ENCODE measurements around the gene SLC25A21.
"Not testable (repeated sequence)": the region's sequence is repeated elsewhere in the genome, so short reads cannot be mapped to it uniquely, and the experiment has no call there.

The SLC25A21 gene

DNA sequence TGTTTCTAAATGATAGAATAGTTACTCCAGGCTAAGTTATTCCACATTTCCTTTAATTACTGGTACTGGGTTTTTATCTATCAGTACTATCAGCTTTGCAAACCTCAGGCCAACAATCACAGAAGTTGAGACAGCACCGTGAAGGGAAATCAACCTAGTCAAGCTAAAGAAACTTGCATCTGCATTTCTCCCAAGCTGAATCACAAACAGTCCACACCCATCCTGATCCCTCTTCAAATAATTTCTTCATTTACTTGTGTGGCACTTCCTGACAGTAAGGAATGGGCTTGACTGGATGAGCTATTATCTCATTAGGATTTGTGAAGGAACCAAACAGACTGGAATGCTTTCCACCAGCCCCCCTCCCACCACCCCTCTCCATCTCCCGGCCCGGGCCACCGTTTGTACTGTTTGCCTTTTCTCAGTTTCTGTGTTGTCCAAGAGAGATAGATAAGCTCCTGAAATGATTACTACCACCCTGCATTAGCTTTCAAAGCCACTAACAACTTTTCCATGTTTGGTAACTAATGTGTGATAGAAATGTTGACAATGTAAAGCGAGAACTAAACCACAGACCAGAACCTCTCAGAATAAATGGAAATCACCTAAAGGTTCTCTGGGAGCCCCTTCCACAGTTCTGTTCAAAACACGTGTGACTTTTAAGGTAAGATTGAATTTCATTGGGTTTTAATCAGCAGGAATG lies 236.3 kb downstream of the SLC25A21 start:
- DNase-seq = no peak

GRCh38 chr14:36934304-36934703 lies 238.1 kb downstream of the SLC25A21 start:
- DNase-seq = no peak

DNA sequence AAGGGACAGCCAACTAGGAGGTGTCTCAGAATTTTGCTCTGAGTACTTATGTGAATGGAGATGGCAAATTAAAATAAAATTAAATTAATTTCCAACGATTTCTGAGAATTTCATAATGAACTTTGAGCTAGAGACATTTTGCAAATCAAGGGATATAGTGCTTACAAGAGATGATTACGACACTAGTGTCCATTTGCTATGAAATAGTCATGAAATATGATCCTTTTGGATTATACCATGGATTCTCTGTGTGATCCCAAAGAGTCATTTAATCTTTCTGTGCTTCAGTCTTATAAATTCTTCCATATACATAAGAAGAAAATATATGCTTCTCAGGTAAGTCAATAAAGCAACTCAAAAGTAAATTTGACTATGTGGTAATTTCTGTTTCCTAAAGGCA lies 240.6 kb downstream of the SLC25A21 start:
- DNase-seq = no peak

DNA sequence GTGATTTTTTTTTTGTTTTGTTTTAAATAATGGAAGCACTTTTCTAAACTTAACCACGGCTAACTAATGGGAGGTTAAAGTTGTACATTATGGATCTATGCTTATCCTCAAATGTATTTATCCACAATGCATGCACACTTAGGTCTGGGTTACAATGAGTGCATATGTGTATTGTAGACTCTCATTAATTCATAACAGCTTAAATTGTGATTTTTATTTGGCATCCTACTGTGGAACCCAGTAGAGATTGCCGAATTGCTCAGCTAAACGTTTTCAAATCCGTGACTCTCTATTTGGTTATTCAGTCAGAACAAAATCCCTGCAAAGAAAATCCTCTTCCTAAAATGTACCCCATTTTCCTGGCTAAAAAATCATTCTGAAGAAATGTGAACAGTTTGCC lies 244.0 kb downstream of the SLC25A21 start:
- no peak for DNase-seq

DNA sequence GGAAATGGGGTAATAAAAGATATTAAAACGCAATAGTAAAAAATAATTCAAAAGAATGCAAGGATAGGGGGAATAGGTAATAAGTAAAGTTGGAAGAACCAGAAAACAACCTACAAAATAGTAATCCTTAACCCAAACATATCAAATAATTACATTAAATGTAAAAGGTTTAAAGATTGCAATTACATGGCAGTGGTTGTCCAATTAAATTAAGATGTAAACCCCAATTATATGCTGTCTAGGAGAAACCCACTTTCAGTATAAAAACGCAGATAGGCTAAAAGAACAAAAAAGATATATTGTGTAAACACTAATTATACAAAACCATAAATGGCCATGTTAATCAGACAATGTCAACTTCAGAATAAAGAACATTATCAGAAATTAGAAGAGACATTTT lies 247.3 kb downstream of the SLC25A21 start:
- DNase-seq = no peak

DNA sequence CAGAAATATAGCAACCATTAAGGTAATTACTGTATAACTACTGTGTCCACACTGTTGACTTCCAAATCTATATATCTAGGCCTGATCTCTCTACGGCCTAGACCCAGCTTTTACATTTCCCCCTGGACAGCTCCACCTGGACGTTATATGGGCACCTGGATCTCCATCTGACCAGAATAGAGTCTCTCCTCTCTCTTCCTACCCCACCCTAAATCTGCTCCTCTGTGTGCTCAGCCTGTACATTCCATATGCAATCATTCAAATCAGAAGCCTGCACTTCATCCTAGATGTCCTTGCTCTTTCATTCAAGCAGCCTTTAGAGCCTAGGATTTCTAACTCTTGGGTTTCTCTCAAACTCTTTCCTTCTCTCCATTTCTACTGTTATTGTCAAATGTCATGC lies 255.7 kb downstream of the SLC25A21 start:
- DNase-seq = no peak

- DNase-seq = peak; percentile 14
These were observed 257.3 kb downstream of the SLC25A21 start for GRCh38 chr14:36915081-36915480.

- no peak for DNase-seq
These were observed 261.8 kb downstream of the SLC25A21 start for GRCh38 chr14:36910578-36910977.

GRCh38 chr14:36905272-36905888 lies 267.0 kb downstream of the SLC25A21 start:
- DNase-seq = no peak

GRCh38 chr14:36901861-36902260 lies 270.5 kb downstream of the SLC25A21 start:
- DNase-seq = no peak

GRCh38 chr14:36900846-36901245 lies 271.6 kb downstream of the SLC25A21 start:
- DNase-seq = no peak

DNA sequence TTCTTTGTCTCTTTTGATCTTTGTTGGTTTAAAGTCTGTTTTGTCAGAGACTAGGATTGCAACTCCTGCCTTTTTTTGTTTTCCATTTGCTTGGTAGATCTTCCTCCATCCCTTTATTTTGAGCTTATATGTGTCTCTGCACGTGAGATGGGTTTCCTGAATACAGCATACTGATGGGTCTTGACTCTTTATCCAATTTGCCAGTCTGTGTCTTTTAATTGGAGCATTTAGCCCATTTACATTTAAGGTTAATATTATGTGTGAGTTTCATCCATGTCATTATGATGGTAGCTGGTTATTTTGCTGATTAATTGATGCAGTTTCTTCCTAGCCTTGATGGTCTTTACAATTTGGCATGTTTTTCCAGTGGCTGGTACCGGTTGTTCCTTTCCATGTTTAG lies 276.1 kb downstream of the SLC25A21 start:
- DNase-seq = not testable (repeated sequence)

- no peak for DNase-seq
These were observed 288.4 kb downstream of the SLC25A21 start for GRCh38 chr14:36884049-36884448.

GRCh38 chr14:36880276-36880675 lies 292.1 kb downstream of the SLC25A21 start:
- no peak for DNase-seq

DNA sequence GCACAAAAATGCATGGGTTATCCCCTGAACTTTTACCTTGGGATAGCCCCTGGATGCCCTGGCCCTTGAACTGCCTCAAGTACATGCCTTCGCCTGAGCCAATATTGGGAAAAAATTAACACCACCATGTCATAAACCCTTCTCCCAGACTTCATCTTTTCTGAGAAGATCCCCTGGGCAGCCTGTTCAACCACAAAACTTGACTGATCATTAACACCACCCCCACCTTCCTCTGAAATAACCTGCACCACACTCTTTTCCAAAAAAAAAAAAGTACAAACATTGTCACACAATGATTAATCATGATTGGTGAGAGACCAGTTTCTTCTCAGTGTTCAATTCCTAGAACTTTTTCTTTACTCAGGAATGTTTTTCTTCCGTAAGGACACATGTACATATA lies 292.8 kb downstream of the SLC25A21 start:
- no peak for DNase-seq

GRCh38 chr14:36874396-36875138 lies 297.8 kb downstream of the SLC25A21 start:
- DNase-seq = peak; percentile 91

DNA sequence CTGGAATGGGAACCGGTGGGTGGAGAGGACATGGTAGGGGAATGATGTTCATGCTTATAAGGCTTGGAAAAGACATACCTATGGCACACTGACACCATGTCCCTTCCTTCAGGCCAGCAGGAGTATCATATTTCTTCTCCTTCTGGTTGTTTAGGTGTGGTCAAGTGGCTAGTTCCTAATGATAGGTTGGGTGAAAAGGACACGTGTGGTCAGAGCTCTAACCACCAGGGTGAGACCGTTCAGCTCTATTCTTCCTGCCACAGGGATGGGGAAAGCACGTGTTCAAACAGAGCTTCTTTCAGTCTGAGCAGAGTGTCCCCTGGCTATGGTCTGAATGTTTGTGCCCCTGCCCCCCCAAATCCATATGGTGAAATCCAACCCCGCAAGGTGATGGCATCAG lies 301.6 kb downstream of the SLC25A21 start:
- DNase-seq = no peak

DNA sequence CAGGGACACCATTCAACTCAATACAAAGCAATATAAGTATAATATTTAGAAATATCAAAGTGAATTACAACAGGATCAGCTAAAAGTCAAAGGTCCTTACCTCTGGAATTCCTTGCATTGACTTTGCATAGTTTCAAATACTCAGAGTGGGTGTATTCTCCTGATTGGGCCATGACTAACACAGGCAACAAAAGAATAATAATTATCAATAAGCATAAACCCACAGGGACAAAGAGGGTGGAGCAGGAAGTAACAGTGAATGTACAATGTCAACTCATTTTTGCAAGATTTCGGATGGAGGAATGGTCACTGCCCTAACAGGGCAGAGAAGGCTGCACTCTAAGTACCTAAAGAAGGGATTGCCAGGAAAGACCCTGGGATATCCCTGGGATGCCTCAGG lies 303.3 kb downstream of the SLC25A21 start:
- DNase-seq = no peak

- DNase-seq = no peak
These were observed 305.5 kb downstream of the SLC25A21 start for GRCh38 chr14:36866867-36867266.

GRCh38 chr14:36863271-36863670 lies 309.1 kb downstream of the SLC25A21 start:
- no peak for DNase-seq

- not testable (repeated sequence) for DNase-seq
These were observed 310.2 kb downstream of the SLC25A21 start for GRCh38 chr14:36862237-36862636.

DNA sequence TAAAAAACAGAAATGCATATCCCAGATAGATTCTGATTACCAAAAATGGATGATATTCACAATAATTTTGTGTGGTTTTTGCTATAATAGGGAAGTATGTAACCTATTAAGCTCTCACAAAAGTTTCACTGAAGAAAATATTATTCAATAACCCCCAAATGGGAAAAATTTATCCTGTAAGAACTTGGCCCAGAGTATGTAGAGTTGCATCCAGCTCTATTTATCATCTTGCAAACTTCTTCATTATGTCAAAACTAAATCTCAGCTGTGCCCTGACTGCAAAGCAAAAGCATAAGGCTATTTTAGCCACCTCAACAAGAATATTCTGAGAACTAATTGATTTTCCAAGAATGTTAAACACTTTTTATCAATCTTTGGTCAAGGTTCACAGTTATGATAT lies 311.6 kb downstream of the SLC25A21 start:
- no peak for DNase-seq

DNA sequence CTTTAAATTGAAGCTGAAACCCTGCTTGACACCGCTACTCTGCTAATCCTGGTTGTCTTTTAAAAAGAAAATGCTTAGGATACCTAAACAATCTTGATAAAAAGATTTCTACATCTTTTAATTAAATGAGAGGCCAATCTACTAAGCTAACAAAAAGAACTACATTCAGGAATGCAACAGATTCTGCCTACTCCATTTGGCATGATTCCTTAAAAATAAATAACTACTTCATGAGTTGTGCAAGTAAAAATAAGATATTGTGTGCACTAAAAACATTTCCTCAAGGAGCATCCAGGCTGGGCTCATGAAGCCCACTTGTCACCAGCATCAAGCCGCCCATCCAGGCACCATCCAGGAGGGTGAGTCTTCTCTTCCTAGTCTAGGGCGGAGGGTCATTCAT lies 313.3 kb downstream of the SLC25A21 start:
- no peak for DNase-seq

GRCh38 chr14:36857842-36858445 lies 314.5 kb downstream of the SLC25A21 start:
- no peak for DNase-seq

Data from NCI-H1105 treated with DMSO at 0.1 percent for 48 hours (cell line).